Cardiac fibroblast (primary cell): ENCODE measurements around the gene DNAI1.

Source experiments
- DNase-seq, 2 donors: peaks; one replicate each; pipeline versions ENCODE4 v3.0.0 to v3.0.0-alpha.2; 2010; ENCODE audit warnings: low read depth in 2 of 2
- H3K4me3 ChIP-seq, 2 donors: replicated peaks in 1 of 2; 1 replicate in 1 of 2; 2 replicates in 1 of 2; pipeline ENCODE4 v1.5.1; 2011; ENCODE audit warnings: low read depth in 2 of 2, low read length in 2 of 2, mild to moderate bottlenecking in 2 of 2, moderate library complexity in 1 of 2
- TF ChIP-seq, protein P1 (sequence below): IDR thresholded peaks from one replicate; pipeline ENCODE4 v1.5.1; 2011; ENCODE audit warnings: low read depth, mild to moderate bottlenecking, low read length, inconsistent platforms

DNAI1 gene

DNA sequence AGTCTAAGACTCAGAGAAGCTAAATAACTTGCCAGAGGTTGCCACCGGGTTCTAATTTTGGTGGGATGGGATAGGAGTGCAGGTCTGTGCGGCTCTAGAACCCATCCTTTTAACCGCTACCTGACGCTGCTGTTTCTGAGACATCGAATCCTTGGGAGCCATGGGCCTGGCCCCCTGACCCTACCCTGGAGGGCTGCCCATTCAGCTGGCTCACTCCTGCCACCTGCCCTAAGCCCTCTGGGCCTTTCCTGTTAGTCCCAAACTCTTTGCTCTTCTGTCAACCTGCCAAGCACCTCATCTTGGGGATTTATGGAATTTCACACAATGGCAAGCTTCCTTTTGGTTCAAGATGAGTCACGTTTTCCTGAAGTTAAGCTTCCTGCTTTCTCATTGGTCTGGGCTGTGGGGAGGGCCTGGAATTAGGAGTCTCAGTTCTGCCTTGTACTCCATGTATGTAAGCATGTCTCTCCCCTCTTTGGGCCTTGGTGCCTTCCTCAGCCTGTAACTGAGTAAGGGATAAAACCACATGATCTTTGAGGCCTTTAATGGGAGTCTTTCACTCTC, 37.6 kb downstream of the DNAI1 start:
- TF ChIP-seq, protein P1, sequence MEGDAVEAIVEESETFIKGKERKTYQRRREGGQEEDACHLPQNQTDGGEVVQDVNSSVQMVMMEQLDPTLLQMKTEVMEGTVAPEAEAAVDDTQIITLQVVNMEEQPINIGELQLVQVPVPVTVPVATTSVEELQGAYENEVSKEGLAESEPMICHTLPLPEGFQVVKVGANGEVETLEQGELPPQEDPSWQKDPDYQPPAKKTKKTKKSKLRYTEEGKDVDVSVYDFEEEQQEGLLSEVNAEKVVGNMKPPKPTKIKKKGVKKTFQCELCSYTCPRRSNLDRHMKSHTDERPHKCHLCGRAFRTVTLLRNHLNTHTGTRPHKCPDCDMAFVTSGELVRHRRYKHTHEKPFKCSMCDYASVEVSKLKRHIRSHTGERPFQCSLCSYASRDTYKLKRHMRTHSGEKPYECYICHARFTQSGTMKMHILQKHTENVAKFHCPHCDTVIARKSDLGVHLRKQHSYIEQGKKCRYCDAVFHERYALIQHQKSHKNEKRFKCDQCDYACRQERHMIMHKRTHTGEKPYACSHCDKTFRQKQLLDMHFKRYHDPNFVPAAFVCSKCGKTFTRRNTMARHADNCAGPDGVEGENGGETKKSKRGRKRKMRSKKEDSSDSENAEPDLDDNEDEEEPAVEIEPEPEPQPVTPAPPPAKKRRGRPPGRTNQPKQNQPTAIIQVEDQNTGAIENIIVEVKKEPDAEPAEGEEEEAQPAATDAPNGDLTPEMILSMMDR, result no peak
- peak; percentile 39 to 69 for DNase-seq
- no peak overlapping the region for H3K4me3 ChIP-seq

DNA sequence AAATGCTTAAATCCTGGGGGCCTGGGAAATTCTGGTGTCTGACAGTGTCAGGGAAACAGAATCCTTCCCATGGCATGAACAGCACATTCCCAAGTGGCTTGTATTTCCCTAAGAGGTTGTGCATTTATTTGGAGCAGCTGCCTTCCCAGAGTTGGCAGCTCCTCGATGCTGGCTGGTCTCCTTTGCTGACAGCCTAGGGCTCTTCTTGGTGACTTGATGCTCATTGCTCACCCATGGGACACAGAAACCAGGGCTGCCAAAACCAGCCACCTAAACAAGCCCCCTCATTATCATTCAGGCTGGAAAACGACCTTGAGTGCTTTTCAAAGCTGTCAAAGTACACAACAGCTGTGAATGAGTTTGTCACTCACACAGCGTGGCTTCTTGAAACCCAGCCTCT, 39.9 kb downstream of the DNAI1 start:
- TF ChIP-seq, protein P1, result no peak
- no peak overlapping the region for H3K4me3 ChIP-seq
- no peak for DNase-seq

DNA sequence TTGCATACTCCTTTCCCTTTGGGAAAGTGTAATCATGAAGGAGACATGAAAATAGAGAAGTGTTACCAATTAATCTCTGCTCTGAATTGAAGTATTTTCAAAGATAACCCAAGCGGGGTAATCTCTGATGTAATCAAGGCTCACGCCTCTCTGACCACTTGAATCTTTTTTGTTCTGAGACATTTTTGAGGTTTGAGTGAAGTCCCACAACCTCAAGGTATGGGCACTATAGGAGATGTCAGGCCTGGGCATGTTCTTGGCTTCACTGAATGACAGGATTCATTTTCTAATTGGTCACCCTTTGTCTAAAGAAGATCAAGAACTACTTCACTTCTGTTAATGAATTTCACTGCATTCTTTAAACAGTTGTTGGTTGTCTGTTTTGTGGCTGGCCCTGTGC, 40.5 kb downstream of the DNAI1 start:
- TF ChIP-seq, protein P1, result no peak
- H3K4me3 ChIP-seq, result no peak overlapping the region
- DNase-seq, result no peak

DNA sequence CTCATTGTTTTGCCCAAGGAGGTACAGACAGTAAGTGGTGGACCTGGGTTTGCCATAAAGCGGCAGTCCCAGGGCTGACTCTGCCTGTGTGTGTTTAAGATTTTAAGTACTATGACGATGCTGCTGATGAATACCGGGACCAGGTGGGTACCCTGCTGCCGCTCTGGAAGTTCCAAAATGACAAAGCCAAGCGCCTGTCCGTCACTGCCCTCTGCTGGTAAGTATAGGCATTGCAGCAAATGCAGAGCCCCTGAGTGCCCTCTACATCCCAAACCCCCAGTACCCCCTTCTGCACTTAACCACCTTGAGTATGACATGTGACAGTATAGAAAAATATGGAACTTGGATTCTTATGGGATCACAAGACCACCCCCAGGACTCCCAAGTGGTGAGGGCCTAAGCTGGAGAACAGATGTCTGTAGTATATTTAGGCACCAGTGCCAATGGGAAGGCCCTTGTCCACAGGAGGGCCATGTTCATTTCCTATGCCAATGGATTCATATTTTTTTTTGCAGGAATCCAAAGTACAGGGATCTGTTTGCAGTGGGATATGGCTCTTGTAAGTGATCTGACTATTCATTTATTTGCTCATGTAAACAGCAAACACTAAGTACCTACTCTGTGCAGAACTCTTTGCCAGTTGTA, 42.1 kb downstream of the DNAI1 start:
- peak; percentile 47 to 57 for DNase-seq
- TF ChIP-seq, protein P1, result peak; percentile 98
- no peak overlapping the region for H3K4me3 ChIP-seq

DNA sequence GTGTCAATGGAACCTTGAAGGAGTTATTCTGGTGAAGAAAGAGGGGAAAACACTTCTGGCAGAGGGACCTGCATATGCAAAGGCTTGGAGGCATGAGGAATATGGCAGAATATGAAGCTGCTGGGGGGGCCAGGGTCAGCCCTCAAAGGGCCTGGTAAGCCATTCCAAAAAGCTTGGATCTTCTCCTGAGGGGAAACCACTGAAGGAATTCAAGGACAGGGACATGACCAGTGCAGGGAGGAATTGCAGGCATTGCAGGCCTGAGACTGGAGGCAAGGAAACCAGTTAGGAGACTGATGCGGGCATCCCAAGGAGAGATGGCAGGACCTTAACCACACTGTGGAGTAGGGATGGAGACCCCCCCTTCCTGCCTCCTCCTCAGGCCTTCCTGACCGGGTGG, 42.8 kb downstream of the DNAI1 start:
- TF ChIP-seq, protein P1, result no peak
- DNase-seq, result no peak
- H3K4me3 ChIP-seq, result no peak overlapping the region

DNA sequence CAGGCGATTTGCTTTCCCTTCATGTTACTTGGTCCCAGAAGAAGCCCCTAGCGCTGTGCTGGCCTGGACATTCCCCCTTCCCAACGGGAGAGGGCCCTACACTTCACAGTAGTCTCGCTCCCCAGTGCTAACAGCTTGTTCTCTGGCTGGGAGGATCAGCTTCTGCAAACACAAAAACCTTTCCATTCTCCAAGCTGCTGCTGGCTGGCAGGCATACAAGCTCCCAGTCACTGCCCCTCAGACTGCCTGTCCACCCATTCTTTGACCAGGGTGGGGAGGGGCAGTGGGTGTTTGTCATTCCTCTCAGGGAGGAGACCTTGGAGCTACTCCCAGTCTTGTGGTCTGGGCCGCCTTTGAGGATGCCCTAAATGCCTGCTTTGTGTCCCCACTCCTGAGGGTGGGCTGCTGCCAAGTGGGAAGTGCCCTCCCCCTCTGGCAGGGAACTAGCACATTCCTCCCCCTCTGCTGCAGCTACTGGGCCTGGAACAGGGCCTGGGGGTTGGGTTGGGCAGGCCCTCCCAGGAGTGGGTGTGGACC, 43.4 kb downstream of the DNAI1 start:
- no peak overlapping the region for H3K4me3 ChIP-seq
- DNase-seq, result peak; percentile 31 to 97
- TF ChIP-seq, protein P1, result peak; percentile 27
